SU-DHL-6 (cell line): ENCODE results near the gene RAB26.
"Not testable (repeated sequence)": the region's sequence is repeated elsewhere in the genome, so short reads cannot be mapped to it uniquely, and the experiment has no call there.

Experiments
- CTCF ChIP-seq: fragments of 200-600 bp; sonication (generic); IDR thresholded peaks from one replicate; pipeline ENCODE4 v1.5.1; 2017; ENCODE audit warnings: antibody characterized with exemption, mild to moderate bottlenecking, low read length, moderate library complexity; ENCODE audit not compliant: insufficient read depth, poor library complexity, severe bottlenecking
- EZH2phosphoT487 ChIP-seq: fragments of 200-600 bp; sonication (generic), shearing (Covaris generic); conservative IDR thresholded peaks from 2 replicates; pipeline ENCODE4 v1.6.1; 2018; ENCODE audit warnings: mild to moderate bottlenecking, antibody characterized with exemption, low read length, moderate library complexity, mixed read lengths

- not testable (repeated sequence) for TF ChIP-seq CTCF, EZH2phosphoT487
Measured at GRCh38 chr16:2114225-2114624, 34.2 kb upstream of the RAB26 start.
